H1 (cell line): ENCODE results near the gene SLCO4A1. TPM values are rescaled to one million over a fixed set of nuclear protein-coding genes. Genes with fewer than 3 reads are reported as not detected.

Experiments
- BACH1 ChIP-seq: IDR thresholded peaks from 2 replicates; pipeline ENCODE4 v1.6.1; 2012; ENCODE audit warnings: low read length, improper control_type of control experiment
- EZH2 ChIP-seq: fragments of 200-600 bp; sonication (generic); IDR thresholded peaks from 2 replicates; pipeline ENCODE4 v1.7.1; 2012; ENCODE audit warnings: low read depth, mild to moderate bottlenecking, moderate library complexity, low read length, inconsistent platforms; ENCODE audit not compliant: severe bottlenecking
- POLR2AphosphoS5 ChIP-seq: IDR thresholded peaks from 2 replicates; pipeline ENCODE4 v1.6.1; 2011; ENCODE audit warnings: low read depth, low read length
- RBBP5 ChIP-seq: IDR thresholded peaks from 2 replicates; pipeline ENCODE4 v1.7.1; 2012; ENCODE audit warnings: low read depth, mild to moderate bottlenecking, inconsistent platforms, low read length, moderate library complexity, borderline replicate concordance
- RFX5 ChIP-seq: IDR thresholded peaks from 2 replicates; pipeline ENCODE4 v1.6.1; 2011; ENCODE audit warnings: low read depth, low read length, improper control_type of control experiment, borderline replicate concordance
- SP2 ChIP-seq: IDR thresholded peaks from 2 replicates; pipeline ENCODE4 v1.6.1; 2012; ENCODE audit warnings: mild to moderate bottlenecking, low read length, inconsistent platforms
- TAF1 ChIP-seq: IDR thresholded peaks from 2 replicates; pipeline ENCODE4 v1.6.1; 2011; ENCODE audit warnings: mild to moderate bottlenecking, low read depth, low read length
- YY1 ChIP-seq: IDR thresholded peaks from 2 replicates; pipeline ENCODE4 v1.6.1; 2011; ENCODE audit warnings: low read depth, mild to moderate bottlenecking, low read length
- polyA plus RNA-seq, 7 experiments: library from polyadenylated mRNA; depleted of rRNA in 3 of 7; stranded (reverse) in 5 of 7; unstranded in 2 of 7; fragments of >200 nt in 5 of 7; fragments of 200-250 nt in 2 of 7; gene quantifications; 1 replicate in 5 of 7; 2 replicates in 1 of 7; 4 replicates in 1 of 7; pipeline versions ENCODE4 v1.2.1 to v1.2.3, GENCODE V29; 2011 to 2013; ENCODE audit warnings: missing spikeins in 2 of 7, mixed read lengths in 2 of 7
- total RNA-seq: library from RNA; stranded (reverse); fragmentation: NEBNext Ultra II Directional; extraction: Animal tissue kit (Norgen Biotek cat#: 25700); gene quantifications from 2 replicates; pipeline ENCODE4 v1.2.1, GENCODE V29; 2021

SLCO4A1 gene
- total and polyA plus RNA-seq, 2 of the 8 experiments (the other 6 are each of a cell fraction or from before 2014, with no cell fraction given) = 10.5 to 18.5 TPM

- TF ChIP-seq RBBP5 (no peak), SP2 (no peak), EZH2 (no peak), POLR2AphosphoS5 (no peak), YY1 (no peak), RFX5 (no peak), TAF1 (no peak), BACH1 (no peak)
- TF ChIP-seq, all 59 proteins: peak for 0
These were observed 12.3 kb upstream of the SLCO4A1 start (continued) for GRCh38 chr20:62629864-62630470.
